Nephron (organoid): ENCODE results near the gene POU6F2.

ENCODE experiments used
- H3K27ac Mint-ChIP-seq, 3 experiments: 2 replicates each; pipeline ENCODE4 v1.8.0; 2020; ENCODE audit warnings: mixed read lengths in 3 of 3, mild to moderate bottlenecking in 2 of 3, moderate library complexity in 1 of 3
- H3K27me3 Mint-ChIP-seq: 2 replicates; pipeline ENCODE4 v1.8.0; 2021; ENCODE audit warnings: low read depth, mild to moderate bottlenecking, moderate library complexity, mixed read lengths
- H3K36me3 Mint-ChIP-seq: 2 replicates; pipeline ENCODE4 v1.8.0; 2020; ENCODE audit warnings: low read depth, mixed read lengths
- H3K4me1 Mint-ChIP-seq: 2 replicates; pipeline ENCODE4 v1.8.0; 2020; ENCODE audit warnings: mixed read lengths
- H3K4me3 Mint-ChIP-seq, 3 experiments: 2 replicates each; pipeline ENCODE4 v1.8.0; 2020; ENCODE audit warnings: mild to moderate bottlenecking in 3 of 3, mixed read lengths in 3 of 3, moderate library complexity in 2 of 3
- H3K9me3 Mint-ChIP-seq: 2 replicates; pipeline ENCODE4 v1.8.0; 2020; ENCODE audit warnings: mixed read lengths
- TF ChIP-seq, protein P1 (sequence below), 3 experiments: fragments of 200-600 bp; sonication (generic); IDR thresholded peaks; one replicate each; pipeline ENCODE4 v1.5.0; 2021; ENCODE audit warnings: antibody characterized with exemption in 3 of 3; ENCODE audit not compliant: unreplicated experiment in 3 of 3

The POU6F2 gene

DNA sequence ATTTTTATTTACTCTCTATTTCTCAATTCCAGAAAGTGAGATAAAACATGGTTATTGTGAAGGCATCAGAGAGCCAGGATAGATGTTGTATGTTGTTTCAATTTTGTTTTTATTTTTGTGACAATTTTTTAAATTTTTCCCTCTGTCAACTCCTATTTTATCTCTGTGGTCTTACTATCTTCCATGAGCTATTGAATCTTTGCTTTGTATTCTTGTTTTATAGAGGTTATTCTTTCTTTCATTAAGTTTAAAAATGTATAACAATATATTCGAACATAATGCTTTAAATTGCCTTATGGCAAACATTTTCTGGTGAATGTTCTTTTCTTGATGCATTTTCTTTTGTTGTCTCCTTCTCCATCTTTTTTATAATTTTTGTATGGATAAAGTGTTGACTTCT lies 78.4 kb downstream of the POU6F2 start:
- TF ChIP-seq, protein P1, sequence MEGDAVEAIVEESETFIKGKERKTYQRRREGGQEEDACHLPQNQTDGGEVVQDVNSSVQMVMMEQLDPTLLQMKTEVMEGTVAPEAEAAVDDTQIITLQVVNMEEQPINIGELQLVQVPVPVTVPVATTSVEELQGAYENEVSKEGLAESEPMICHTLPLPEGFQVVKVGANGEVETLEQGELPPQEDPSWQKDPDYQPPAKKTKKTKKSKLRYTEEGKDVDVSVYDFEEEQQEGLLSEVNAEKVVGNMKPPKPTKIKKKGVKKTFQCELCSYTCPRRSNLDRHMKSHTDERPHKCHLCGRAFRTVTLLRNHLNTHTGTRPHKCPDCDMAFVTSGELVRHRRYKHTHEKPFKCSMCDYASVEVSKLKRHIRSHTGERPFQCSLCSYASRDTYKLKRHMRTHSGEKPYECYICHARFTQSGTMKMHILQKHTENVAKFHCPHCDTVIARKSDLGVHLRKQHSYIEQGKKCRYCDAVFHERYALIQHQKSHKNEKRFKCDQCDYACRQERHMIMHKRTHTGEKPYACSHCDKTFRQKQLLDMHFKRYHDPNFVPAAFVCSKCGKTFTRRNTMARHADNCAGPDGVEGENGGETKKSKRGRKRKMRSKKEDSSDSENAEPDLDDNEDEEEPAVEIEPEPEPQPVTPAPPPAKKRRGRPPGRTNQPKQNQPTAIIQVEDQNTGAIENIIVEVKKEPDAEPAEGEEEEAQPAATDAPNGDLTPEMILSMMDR (IDR thresholded peaks at IDR 0.05; ENCODE audit: unreplicated experiment in 3 of 3) = no peak
- no peak overlapping the region for H3K4me3 Mint-ChIP-seq
- peaks cover 22% of the 10 kb centered on the region for H3K9me3 Mint-ChIP-seq
- H3K27me3 Mint-ChIP-seq = no peaks in the 10 kb centered on the region
- peaks cover 17% of the 10 kb centered on the region for H3K36me3 Mint-ChIP-seq
- H3K27ac Mint-ChIP-seq = no peak overlapping the region
- H3K4me1 Mint-ChIP-seq = no peaks in the 10 kb centered on the region

DNA sequence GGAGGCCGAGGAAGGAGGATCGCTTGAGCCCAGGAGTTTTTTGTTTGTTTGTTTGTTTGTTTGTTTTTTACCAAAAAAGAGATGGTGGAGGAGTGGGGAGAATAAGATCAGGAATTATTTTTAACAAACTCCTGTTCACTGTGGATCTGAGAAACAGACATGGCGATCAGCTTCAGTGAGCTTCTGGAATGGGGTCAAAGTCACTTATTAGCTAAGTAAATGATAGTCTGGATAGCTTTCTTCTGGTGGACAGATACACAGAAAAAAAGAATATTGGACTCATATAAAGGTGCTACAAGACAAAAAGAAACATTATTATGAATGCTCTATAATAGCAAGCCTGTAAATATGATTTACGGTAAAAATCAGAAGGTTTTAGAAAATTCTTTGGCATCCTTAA lies 85.1 kb downstream of the POU6F2 start:
- TF ChIP-seq, protein P1 (IDR thresholded peaks at IDR 0.05; ENCODE audit: unreplicated experiment in 3 of 3) = no peak
- Mint-ChIP-seq H3K27me3 (no peaks in the 10 kb centered on the region), H3K4me1 (no peaks in the 10 kb centered on the region), H3K36me3 (no peaks in the 10 kb centered on the region), H3K27ac (peak overlapping the region; percentile 88 to 93 (median 92)), H3K9me3 (no peaks in the 10 kb centered on the region), H3K4me3 (no peak overlapping the region)

DNA sequence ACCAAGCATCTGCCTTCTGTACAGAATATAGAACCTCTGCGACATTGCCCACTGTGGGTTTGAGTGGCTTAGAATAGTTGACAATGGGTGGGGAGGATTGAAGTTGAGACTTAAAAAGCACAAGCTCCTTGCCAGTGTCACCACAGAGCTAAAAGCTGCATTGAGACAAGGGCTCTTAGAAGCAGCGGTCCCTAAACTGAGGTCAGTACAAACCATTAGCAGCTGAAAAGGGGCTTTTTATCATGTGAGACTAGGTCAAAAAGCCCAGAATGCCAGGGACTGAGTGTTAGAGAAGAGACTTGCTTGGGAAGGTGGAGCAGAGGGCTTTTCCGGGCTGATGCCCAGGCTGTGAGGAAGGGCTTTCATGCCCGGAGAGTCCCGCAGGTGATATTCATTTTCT lies 91.3 kb downstream of the POU6F2 start:
- no peak overlapping the region for H3K27ac Mint-ChIP-seq

DNA sequence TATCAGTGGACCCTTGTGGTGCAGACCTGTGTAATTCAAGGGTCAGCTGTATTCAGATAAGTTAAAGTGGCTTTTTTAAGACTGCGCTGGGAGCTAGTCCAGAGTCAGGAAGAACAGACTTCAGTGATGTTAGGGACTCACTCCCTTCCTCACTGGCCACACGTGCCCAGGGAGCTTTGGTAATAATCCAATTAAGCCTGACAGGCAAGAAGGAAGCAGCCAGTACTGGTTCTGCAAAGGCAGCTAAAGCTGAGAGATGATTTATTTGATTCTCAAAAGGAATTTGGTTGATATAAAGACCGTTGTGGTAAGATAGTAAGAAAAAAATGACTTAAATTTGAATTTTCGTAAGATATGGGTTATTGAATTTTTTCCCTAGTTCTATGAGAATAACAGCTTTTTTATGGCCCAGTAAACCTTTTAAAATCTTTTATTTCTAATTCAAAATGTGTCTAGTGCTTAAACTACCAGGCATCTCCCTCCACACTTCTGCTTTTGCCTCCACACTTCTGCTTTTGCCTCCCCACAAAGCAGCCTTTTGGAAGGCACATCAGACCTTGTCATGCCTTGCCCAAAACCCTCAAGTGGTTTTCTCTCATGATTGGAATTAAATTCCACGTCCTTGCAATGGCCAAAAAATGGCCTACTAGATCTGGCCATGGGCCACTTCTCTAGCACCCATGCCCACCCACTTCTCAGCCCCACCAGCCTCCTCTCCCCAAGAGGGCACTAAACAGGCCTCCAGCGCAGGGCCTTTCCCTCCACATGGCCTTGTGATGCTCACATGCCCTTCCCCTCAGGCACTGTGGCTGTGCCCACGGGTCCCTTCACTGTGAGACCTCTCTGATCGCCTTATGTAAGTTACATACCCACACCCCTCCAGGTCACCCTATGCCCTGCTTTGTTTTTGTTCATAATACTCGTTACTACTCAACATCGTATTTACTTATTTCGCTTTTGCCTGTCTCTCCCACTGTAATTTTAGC lies 92.5 kb downstream of the POU6F2 start:
- H3K27ac Mint-ChIP-seq = no peak overlapping the region

More for the DNA sequence above, 91.3 kb downstream of the POU6F2 start:
- H3K36me3 Mint-ChIP-seq = no peaks in the 10 kb centered on the region
- TF ChIP-seq, protein P1 (IDR thresholded peaks at IDR 0.05; ENCODE audit: unreplicated experiment in 3 of 3) = no peak
- H3K9me3 Mint-ChIP-seq = no peaks in the 10 kb centered on the region
- H3K27me3 Mint-ChIP-seq = peaks cover 3% of the 10 kb centered on the region
- peaks cover 7% of the 10 kb centered on the region for H3K4me1 Mint-ChIP-seq
- H3K4me3 Mint-ChIP-seq = no peak overlapping the region

DNA sequence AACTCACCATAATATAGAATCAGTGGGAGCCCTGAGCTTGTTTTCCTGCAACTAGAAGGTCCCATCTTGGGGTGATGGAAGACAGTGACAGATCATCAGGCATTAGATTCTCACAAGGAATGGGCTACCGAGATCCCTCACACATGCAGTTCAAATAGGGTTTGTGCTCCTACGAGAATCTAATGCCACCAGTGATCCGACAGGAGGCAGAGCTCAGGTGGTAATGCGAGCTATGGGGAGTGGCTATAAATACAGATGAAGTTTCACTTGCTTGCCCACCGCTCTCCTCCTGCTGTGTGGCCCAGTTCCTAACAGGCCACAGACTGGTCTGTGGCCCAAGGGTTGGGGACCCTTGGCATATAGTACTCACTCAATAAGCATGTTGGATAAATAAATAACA lies 93.4 kb downstream of the POU6F2 start:
- Mint-ChIP-seq H3K9me3 (no peaks in the 10 kb centered on the region), H3K36me3 (no peaks in the 10 kb centered on the region), H3K27ac (no peak overlapping the region), H3K4me1 (peaks cover 7% of the 10 kb centered on the region), H3K4me3 (no peak overlapping the region), H3K27me3 (peaks cover 3% of the 10 kb centered on the region)
- TF ChIP-seq, protein P1 (IDR thresholded peaks at IDR 0.05; ENCODE audit: unreplicated experiment in 3 of 3) = no peak

More for the DNA sequence above, 92.5 kb downstream of the POU6F2 start:
- TF ChIP-seq, protein P1 (IDR thresholded peaks at IDR 0.05; ENCODE audit: unreplicated experiment in 3 of 3) = no peak
- Mint-ChIP-seq H3K27me3 (peaks cover 3% of the 10 kb centered on the region), H3K4me1 (peaks cover 7% of the 10 kb centered on the region), H3K4me3 (no peak overlapping the region), H3K36me3 (no peaks in the 10 kb centered on the region), H3K9me3 (no peaks in the 10 kb centered on the region)
